ENCODE measurements around the gene PRPF19.
A peak's percentile ranks its signal among the peaks of the same experiment; 100 is the strongest.

The PRPF19 gene

GRCh38 chr11:60927600-60927999 lies 21.2 kb upstream of the PRPF19 start:
- peaks cover 8% of the 10 kb centered on the region for H3K36me3 ChIP-seq (ENCODE audit: insufficient read depth, low read length)
- H3K4me3 ChIP-seq (ENCODE audit: low read depth in 1 of 2, low read length in 2 of 2) = no peak overlapping the region
- peaks cover 14% of the 10 kb centered on the region for H3K4me1 ChIP-seq (ENCODE audit: insufficient read depth, low read length)
- H3K27ac ChIP-seq (ENCODE audit: low read depth, low read length) = no peak overlapping the region
- H3K9ac ChIP-seq (ENCODE audit: low read length) = no peak overlapping the region
- no peaks in the 10 kb centered on the region for H3K9me3 ChIP-seq (ENCODE audit: low read length)
- H3K27me3 ChIP-seq (ENCODE audit: control insufficient read depth in 1 of 2, insufficient read depth in 2 of 2, low read length in 2 of 2) = peaks cover 11 to 21% of the 10 kb centered on the region in 2 donors

- Histone ChIP-seq H3K4me3 (ENCODE audit: low read depth in 1 of 2, low read length in 2 of 2) (no peak overlapping the region), H3K4me1 (ENCODE audit: insufficient read depth, low read length) (peaks cover 14% of the 10 kb centered on the region), H3K9me3 (ENCODE audit: low read length) (no peaks in the 10 kb centered on the region), H3K27ac (ENCODE audit: low read depth, low read length) (no peak overlapping the region), H3K27me3 (ENCODE audit: control insufficient read depth in 1 of 2, insufficient read depth in 2 of 2, low read length in 2 of 2) (peaks cover 11 to 21% of the 10 kb centered on the region in 2 donors), H3K36me3 (ENCODE audit: insufficient read depth, low read length) (peaks cover 13% of the 10 kb centered on the region), H3K9ac (ENCODE audit: low read length) (no peak overlapping the region)
Observed at GRCh38 chr11:60927061-60927592, 20.7 kb upstream of the PRPF19 start.

GRCh38 chr11:60926500-60926899 lies 20.1 kb upstream of the PRPF19 start:
- Histone ChIP-seq H3K4me1 (ENCODE audit: insufficient read depth, low read length) (peaks cover 14% of the 10 kb centered on the region), H3K27me3 (ENCODE audit: control insufficient read depth in 1 of 2, insufficient read depth in 2 of 2, low read length in 2 of 2) (peaks cover 11 to 21% of the 10 kb centered on the region in 2 donors), H3K9me3 (ENCODE audit: low read length) (no peaks in the 10 kb centered on the region), H3K9ac (ENCODE audit: low read length) (no peak overlapping the region), H3K36me3 (ENCODE audit: insufficient read depth, low read length) (peaks cover 19% of the 10 kb centered on the region), H3K4me3 (ENCODE audit: low read depth in 1 of 2, low read length in 2 of 2) (no peak overlapping the region), H3K27ac (ENCODE audit: low read depth, low read length) (no peak overlapping the region)

GRCh38 chr11:60925868-60926267 lies 19.5 kb upstream of the PRPF19 start:
- no peak overlapping the region for H3K9ac ChIP-seq (ENCODE audit: low read length)

GRCh38 chr11:60924906-60925853 lies 18.8 kb upstream of the PRPF19 start:
- Histone ChIP-seq H3K27ac (ENCODE audit: low read depth, low read length) (no peak overlapping the region), H3K4me3 (ENCODE audit: low read depth in 1 of 2, low read length in 2 of 2) (peak overlapping the region; percentile 28 to 70), H3K9ac (ENCODE audit: low read length) (no peak overlapping the region), H3K4me1 (ENCODE audit: insufficient read depth, low read length) (peaks cover 14% of the 10 kb centered on the region), H3K36me3 (ENCODE audit: insufficient read depth, low read length) (peaks cover 33% of the 10 kb centered on the region), H3K27me3 (ENCODE audit: control insufficient read depth in 1 of 2, insufficient read depth in 2 of 2, low read length in 2 of 2) (peaks cover 11 to 21% of the 10 kb centered on the region in 2 donors), H3K9me3 (ENCODE audit: low read length) (peaks cover 2% of the 10 kb centered on the region)

More at GRCh38 chr11:60925868-60926267, 19.5 kb upstream of the PRPF19 start:
- Histone ChIP-seq H3K4me1 (ENCODE audit: insufficient read depth, low read length) (peaks cover 14% of the 10 kb centered on the region), H3K27me3 (ENCODE audit: control insufficient read depth in 1 of 2, insufficient read depth in 2 of 2, low read length in 2 of 2) (peaks cover 11 to 21% of the 10 kb centered on the region in 2 donors), H3K36me3 (ENCODE audit: insufficient read depth, low read length) (peaks cover 26% of the 10 kb centered on the region), H3K27ac (ENCODE audit: low read depth, low read length) (no peak overlapping the region), H3K4me3 (ENCODE audit: low read depth in 1 of 2, low read length in 2 of 2) (no peak overlapping the region), H3K9me3 (ENCODE audit: low read length) (peaks cover 2% of the 10 kb centered on the region)

GRCh38 chr11:60924110-60924905 lies 17.9 kb upstream of the PRPF19 start, which contains the start of gene TMEM132A:
Gene TMEM132A, plus strand, starts transcription at chr11:60924460. Its CDS starts 174 bp downstream, at chr11:60924634.
- peaks cover 41% of the 10 kb centered on the region for H3K36me3 ChIP-seq (ENCODE audit: insufficient read depth, low read length)
- H3K27ac ChIP-seq (ENCODE audit: low read depth, low read length) = no peak within 1 kb of the TSS
- H3K4me3 ChIP-seq (ENCODE audit: low read depth in 1 of 2, low read length in 2 of 2) = peak within 1 kb of the TSS; percentile 38 to 70
- peaks cover 2% of the 10 kb centered on the region for H3K9me3 ChIP-seq (ENCODE audit: low read length)
- no peak within 1 kb of the TSS for H3K9ac ChIP-seq (ENCODE audit: low read length)
- peaks cover 11 to 21% of the 10 kb centered on the region in 2 donors for H3K27me3 ChIP-seq (ENCODE audit: control insufficient read depth in 1 of 2, insufficient read depth in 2 of 2, low read length in 2 of 2)
- H3K4me1 ChIP-seq (ENCODE audit: insufficient read depth, low read length) = peaks cover 21% of the 10 kb centered on the region

- H3K9me3 ChIP-seq (ENCODE audit: low read length) = peaks cover 2% of the 10 kb centered on the region
- no peak overlapping the region for H3K9ac ChIP-seq (ENCODE audit: low read length)
- peaks cover 11 to 21% of the 10 kb centered on the region in 2 donors for H3K27me3 ChIP-seq (ENCODE audit: control insufficient read depth in 1 of 2, insufficient read depth in 2 of 2, low read length in 2 of 2)
- H3K36me3 ChIP-seq (ENCODE audit: insufficient read depth, low read length) = peaks cover 41% of the 10 kb centered on the region
- H3K27ac ChIP-seq (ENCODE audit: low read depth, low read length) = no peak overlapping the region
- peak overlapping the region in 1 of 2 donors; percentile 38 for H3K4me3 ChIP-seq (ENCODE audit: low read depth in 1 of 2, low read length in 2 of 2)
- peaks cover 24% of the 10 kb centered on the region for H3K4me1 ChIP-seq (ENCODE audit: insufficient read depth, low read length)
Observed at GRCh38 chr11:60923800-60924109, 17.4 kb upstream of the PRPF19 start.

GRCh38 chr11:60923326-60923725 lies 16.9 kb upstream of the PRPF19 start:
- peaks cover 2% of the 10 kb centered on the region for H3K9me3 ChIP-seq (ENCODE audit: low read length)
- no peak overlapping the region for H3K27ac ChIP-seq (ENCODE audit: low read depth, low read length)
- peaks cover 11 to 21% of the 10 kb centered on the region in 2 donors for H3K27me3 ChIP-seq (ENCODE audit: control insufficient read depth in 1 of 2, insufficient read depth in 2 of 2, low read length in 2 of 2)
- H3K4me1 ChIP-seq (ENCODE audit: insufficient read depth, low read length) = peaks cover 24% of the 10 kb centered on the region
- peaks cover 41% of the 10 kb centered on the region for H3K36me3 ChIP-seq (ENCODE audit: insufficient read depth, low read length)
- no peak overlapping the region for H3K4me3 ChIP-seq (ENCODE audit: low read depth in 1 of 2, low read length in 2 of 2)
- no peak overlapping the region for H3K9ac ChIP-seq (ENCODE audit: low read length)

GRCh38 chr11:60922906-60923305 lies 16.5 kb upstream of the PRPF19 start:
- H3K4me3 ChIP-seq (ENCODE audit: low read depth in 1 of 2, low read length in 2 of 2) = no peak overlapping the region

GRCh38 chr11:60921777-60922335 lies 15.5 kb upstream of the PRPF19 start:
- H3K27ac ChIP-seq (ENCODE audit: low read depth, low read length) = no peak overlapping the region
- peaks cover 2% of the 10 kb centered on the region for H3K9me3 ChIP-seq (ENCODE audit: low read length)
- peaks cover 24% of the 10 kb centered on the region for H3K4me1 ChIP-seq (ENCODE audit: insufficient read depth, low read length)
- no peak overlapping the region for H3K4me3 ChIP-seq (ENCODE audit: low read depth in 1 of 2, low read length in 2 of 2)
- H3K9ac ChIP-seq (ENCODE audit: low read length) = no peak overlapping the region
- H3K36me3 ChIP-seq (ENCODE audit: insufficient read depth, low read length) = peaks cover 41% of the 10 kb centered on the region
- peaks cover 11 to 21% of the 10 kb centered on the region in 2 donors for H3K27me3 ChIP-seq (ENCODE audit: control insufficient read depth in 1 of 2, insufficient read depth in 2 of 2, low read length in 2 of 2)

More at GRCh38 chr11:60922906-60923305, 16.5 kb upstream of the PRPF19 start:
- Histone ChIP-seq H3K36me3 (ENCODE audit: insufficient read depth, low read length) (peaks cover 41% of the 10 kb centered on the region), H3K9me3 (ENCODE audit: low read length) (peaks cover 2% of the 10 kb centered on the region), H3K27ac (ENCODE audit: low read depth, low read length) (no peak overlapping the region), H3K4me1 (ENCODE audit: insufficient read depth, low read length) (peaks cover 24% of the 10 kb centered on the region), H3K9ac (ENCODE audit: low read length) (no peak overlapping the region), H3K27me3 (ENCODE audit: control insufficient read depth in 1 of 2, insufficient read depth in 2 of 2, low read length in 2 of 2) (peaks cover 11 to 21% of the 10 kb centered on the region in 2 donors)

- Histone ChIP-seq H3K9me3 (ENCODE audit: low read length) (peaks cover 2% of the 10 kb centered on the region), H3K4me1 (ENCODE audit: insufficient read depth, low read length) (peaks cover 24% of the 10 kb centered on the region), H3K27ac (ENCODE audit: low read depth, low read length) (no peak overlapping the region), H3K36me3 (ENCODE audit: insufficient read depth, low read length) (peaks cover 41% of the 10 kb centered on the region), H3K9ac (ENCODE audit: low read length) (no peak overlapping the region), H3K27me3 (ENCODE audit: control insufficient read depth in 1 of 2, insufficient read depth in 2 of 2, low read length in 2 of 2) (peaks cover 8 to 21% of the 10 kb centered on the region in 2 donors), H3K4me3 (ENCODE audit: low read depth in 1 of 2, low read length in 2 of 2) (no peak overlapping the region)
Observed at GRCh38 chr11:60921259-60921658, 14.9 kb upstream of the PRPF19 start.

Data from muscle layer of colon (tissue), 2 donors.